GM23338 (cell line): ENCODE measurements around the gene KIAA1549.

ENCODE experiments used
- CREB1 ChIP-seq: fragments of 250-450 bp; sonication (Bioruptor Pico); IDR thresholded peaks from 2 replicates; pipeline ENCODE4 v1.5.0; 2020; ENCODE audit warnings: low read depth, mild to moderate bottlenecking, moderate library complexity
- CTCF ChIP-seq, 2 experiments: fragments of 200-600 bp in 1 of 2; sonication (generic) in 1 of 2; conservative IDR thresholded peaks; 2 replicates each; pipeline versions ENCODE4 v1.5.1 to v1.6.1; 2016 to 2017; ENCODE audit warnings: antibody characterized with exemption in 2 of 2, low read depth in 2 of 2, mild to moderate bottlenecking in 2 of 2, moderate library complexity in 1 of 2
- ETS1 ChIP-seq: IDR thresholded peaks from 2 replicates; pipeline ENCODE4 v1.6.1; 2016; ENCODE audit warnings: antibody characterized with exemption
- EZH2 ChIP-seq: fragments of 200-600 bp; sonication (generic); IDR thresholded peaks from one replicate; pipeline ENCODE4 v1.8.0; 2017; ENCODE audit warnings: antibody characterized with exemption, mild to moderate bottlenecking, low read depth; ENCODE audit not compliant: unreplicated experiment
- STAT1 ChIP-seq: IDR thresholded peaks from one replicate; pipeline ENCODE4 v1.6.1; 2016; ENCODE audit warnings: antibody characterized with exemption; ENCODE audit not compliant: unreplicated experiment

GRCh38 chr7:138893258-138893657, 87.9 kb downstream of the KIAA1549 start:
- TF ChIP-seq CREB1 (CRISPR knock-in tag) (no peak), EZH2 (no peak), ETS1 (no peak), CTCF (conservative IDR thresholded peaks at IDR 0.05; ENCODE audit: low read depth in 2 of 2) (no peak), STAT1 (no peak)
